ENCODE data around the gene NEUROD2.

Gene NEUROD2

DNA sequence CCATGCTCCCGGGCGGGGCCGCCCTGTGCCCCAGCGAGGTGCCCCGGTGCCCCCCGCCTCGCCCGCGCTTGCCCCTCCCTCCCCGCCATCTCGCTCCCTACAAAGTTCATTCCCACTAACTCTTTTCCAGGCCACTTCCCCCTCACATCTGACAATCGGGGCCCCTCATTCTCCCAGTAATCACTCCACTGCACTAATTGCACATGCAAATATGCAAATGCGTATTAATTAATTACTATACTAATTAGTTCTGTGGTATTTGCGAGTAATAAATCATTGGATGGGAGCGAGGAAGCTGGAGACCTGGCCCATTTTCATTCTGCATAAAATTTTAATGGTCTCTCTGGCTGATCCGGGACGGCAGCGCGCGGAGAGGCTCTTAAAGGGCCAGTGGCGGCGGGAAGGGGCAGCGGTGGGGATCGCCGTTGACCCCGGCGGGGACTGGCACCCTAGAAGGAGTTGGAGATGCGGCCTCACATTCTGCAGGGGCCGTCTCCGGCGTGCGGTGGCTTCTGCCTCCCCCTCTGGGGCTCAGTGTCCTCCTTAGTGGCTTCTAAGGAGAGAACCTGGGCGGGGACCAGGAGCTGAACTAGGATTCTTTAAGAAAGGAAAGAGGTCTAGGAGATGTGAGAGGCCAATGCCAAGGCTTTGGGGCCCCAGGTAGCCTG, 10.7 kb upstream of the NEUROD2 start:
- DNase-seq, result peak; percentile 73

DNA sequence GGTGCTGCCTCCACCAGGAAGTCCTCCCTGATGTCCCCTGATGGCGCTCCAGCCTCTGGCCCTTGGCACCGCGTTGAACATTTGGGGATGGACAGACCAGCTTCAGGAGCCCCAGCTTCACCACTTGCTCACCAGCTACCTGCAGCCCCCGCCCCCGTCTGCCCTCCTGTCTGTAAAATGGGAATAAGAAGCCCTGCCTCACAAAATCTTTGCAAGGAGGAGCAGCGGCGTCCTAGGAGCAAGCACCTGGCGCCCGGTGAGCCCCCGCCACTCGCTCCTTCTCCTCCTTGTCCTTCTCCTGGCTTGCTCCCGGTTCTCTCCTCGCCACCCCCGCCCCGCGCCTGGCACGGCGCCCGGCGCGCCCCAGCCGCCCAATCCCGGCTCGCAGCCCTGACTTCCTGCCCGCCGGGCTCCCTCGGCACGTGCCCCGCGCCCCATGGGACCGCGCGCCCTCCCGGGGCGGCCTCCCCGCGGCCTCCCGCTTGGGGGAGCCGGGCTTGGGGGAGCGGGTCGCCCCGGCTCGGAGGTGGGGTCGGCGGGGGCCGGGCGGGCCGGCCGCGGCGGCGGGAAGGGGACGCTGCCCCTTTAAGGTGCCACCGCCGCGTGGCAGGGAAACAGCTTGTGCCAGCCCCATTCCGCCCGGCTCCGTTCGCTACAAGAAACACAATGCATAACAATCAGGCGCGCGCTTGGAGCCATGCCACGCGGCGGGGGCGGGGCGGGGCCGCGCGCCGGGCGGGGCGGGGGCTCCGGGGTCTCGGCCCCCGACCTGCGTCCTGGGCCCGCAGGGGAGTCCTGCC, 9.9 kb upstream of the NEUROD2 start:
- no peak for DNase-seq

DNA sequence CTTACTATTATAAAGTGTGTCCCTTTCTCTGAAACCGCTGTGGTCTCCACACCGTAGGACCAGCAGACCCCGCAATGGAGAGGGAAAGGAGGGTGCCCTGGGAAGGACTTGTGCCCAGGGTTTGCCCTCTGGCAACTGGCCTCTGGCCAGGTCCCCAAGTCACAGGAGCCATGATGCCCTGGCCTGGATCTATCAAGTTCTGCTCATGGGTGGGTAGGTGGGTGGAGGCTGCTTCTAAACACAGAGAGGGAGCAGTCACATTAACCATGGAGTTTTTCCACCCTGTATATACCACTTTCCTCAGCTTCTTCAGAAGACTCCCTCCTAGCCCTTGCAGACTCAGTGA, 9.4 kb upstream of the NEUROD2 start:
- no peak for DNase-seq

DNA sequence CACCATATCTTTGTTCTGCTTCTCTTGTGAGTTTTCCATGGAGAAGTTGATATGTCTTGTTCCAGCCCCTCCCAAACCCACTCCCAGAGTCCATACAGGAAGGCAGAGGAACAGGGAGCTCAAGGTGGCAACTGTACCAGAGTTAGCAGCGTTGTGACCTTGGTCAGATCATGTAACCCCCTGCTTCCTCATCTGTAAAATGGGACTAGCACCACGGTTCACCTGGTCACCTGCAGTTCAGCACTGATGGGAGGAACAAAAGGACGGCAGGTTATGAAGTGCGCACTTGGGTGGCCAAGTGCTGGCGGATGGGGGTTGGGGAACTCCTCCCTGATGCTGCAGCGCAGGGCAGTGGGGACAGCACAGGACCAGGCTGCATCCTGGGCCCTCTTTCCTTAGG, 7.7 kb upstream of the NEUROD2 start:
- DNase-seq, result no peak

DNA sequence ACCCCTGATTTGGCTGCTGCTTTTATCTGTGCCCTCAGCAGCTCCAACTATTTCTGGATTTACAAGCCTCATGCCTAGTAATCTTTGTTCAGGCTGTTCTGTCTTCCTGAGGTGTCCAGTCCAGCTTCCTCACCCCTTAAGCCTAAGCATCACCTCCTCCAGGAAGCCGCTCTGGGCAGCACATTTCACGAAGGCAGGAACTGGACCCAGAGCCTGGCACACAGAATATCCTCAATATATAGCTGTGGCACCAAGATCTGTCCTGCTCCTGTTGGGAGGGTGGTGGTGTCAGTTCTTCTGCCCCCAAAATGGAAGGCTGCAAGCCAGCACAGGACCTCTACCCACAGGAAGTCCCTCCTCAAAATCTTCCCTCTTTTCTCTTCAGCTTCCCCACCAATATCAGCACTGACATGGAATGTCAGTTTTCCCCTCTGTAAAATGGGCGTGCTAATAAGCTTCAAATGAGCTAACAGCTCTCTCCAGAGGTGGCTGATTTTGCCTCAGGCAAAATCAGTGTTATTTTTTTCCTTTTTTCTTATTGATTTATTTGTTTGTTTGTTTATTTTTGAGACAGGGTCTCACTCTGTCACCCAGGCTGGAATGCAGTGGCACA, 6.9 kb upstream of the NEUROD2 start:
- DNase-seq, result no peak

DNA sequence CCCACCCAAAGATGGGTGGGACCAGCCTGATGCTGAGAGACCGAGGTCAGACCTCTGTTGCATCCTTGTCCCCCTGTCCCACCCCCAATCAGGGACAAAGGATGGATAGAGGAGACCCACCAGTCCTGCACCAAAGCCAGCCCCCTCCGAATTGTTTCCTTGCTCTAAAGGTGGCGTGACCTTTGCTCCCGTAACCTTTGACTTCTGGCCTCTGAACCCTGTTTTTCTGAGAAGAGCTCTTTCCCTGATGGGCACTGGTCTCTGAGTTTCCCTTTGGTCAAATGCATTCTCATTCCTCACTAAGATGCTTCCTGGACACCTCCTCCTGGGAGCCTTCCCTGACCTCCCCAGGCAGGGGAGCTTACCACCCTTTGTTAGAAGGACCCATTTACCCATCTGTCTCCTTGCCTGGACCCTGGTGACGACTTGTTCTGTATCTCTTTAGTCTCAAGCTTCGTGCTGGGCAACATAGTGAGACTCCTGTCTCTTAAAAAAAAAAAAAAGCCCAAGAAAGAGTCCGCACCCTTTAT, 5.3 kb upstream of the NEUROD2 start:
- no peak for DNase-seq

DNA sequence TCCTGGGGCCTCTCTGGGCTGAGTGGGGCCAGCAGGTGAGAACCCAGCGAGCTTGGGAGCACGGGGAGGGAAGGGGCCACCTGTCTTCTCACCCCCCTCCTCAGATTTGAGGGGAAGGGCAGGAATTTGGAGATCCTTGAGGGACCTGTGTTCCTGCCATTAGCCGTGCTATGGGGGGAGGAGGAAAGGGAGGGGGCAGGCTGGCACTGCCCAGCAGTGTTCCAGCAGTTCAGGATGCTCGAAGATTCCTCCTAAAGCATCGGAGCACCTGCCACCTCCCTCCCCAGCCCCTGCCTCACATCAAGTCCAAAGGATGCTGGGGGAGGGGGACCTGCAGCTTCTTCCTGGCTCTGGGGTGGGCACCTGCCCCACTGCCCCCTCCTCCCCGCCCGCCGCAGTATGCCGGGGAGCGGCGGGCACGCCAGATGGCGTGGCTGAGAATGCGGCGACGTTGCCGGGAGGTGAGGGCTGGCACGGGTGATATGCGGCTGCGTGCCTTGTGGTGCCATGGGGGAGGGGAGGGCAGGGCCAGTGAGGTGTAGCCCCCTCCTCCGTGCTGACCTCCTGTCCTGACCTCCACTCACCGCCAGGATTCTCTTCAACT, 4.7 kb upstream of the NEUROD2 start:
- no peak for DNase-seq

DNA sequence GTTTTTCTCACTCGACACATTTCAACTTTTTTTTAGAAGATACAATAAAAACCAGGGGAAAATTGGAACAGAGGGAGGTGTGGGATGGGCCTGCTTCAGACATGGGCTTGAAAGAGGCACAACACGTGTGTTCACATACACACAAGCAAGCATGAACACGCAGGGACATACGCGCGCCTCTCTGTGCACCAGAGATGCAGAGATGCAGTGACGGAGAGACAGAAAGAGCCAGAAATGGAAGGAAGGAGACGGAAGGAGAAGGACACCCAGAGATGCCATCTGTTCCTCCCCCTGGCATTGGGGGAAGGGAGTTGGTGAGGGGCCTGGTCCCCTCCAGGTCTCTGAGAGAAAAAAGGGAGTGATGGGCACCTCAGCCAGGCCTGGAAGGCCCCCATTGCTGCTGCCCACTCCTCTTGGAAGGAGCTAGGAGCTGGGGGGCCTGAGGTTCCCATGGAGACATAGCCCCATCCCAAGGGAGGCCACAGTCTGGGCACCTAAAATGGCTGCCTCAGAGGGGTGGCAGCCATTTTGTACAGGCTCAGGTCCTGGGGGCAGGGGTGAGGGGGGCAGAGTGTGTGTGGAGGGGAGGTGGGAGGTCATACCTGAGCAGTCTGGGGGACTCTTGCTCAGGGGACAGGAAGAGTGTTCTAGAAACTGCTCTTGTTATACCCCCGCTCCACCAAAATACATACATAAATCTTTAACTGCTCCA, 3.8 kb upstream of the NEUROD2 start:
- DNase-seq, result no peak

DNA sequence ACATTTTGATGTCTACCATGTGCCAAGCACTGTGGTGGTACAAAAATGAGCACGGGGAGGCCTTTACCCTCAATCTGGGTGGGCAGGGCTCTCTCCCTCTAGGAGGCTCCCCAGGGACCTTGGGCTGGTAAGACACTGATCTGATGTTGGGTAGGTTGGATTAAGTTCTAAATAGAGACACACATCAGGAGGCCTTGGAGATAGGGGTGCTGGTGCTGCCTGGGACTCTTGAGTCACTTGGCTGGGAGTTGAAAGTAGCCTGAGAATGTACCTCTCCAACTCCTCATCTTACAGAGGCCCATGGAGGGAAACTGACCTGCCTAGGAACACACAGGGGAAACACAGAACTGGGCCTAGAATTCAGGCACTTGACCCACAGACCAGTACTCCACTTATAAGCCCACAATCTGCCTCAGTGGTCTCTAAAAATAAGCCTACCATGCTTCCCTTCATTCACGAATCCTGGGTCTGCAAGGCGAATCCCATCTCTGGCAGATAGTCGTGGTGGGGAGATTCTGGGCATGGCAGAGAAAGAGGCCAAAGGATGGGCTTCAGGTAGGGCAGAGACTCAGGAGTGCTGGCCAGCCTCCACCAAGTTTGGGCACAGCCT, 1.8 kb upstream of the NEUROD2 start:
- DNase-seq, result no peak

DNA sequence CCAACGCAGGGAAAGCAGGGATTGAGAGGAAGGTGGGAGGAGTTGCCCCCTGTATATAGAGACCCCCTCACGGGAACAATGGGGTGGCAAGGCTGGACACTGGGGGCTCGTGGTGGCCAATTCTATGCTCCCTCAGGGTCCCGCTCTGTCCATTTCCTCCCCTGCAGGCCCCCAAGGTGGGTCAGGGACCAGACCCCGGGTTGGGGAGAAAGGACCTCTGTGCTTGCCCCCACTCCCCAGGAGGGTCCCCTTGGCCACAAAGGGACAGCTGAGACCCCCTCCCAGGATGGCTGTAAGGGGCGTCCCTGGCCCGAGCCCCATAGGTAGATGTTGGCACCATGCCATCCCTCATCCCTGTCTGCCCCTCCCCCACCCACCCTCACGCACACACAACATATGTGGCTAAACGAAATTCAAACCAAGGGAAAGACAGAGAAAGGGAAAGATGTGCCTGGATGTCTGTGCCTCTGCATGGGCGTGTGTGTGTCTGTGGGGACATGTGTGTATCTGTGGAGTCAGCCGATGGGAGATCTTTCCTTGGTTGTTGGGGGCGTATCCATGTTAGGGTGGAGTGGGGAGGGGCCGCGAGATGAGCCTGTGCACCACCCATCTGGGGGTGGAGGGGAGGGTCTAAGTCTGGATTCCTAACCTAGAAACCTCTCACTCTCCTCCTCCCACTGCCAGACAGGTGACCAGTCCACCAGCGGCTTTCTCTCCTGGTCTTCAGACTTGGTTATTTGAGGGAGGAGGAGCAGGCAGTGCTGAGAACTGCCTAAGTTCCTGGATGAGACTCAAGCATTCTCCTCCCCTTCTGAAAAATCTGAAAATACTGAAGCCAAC, 642 bp upstream of the NEUROD2 start:
- DNase-seq, result no peak

DNA sequence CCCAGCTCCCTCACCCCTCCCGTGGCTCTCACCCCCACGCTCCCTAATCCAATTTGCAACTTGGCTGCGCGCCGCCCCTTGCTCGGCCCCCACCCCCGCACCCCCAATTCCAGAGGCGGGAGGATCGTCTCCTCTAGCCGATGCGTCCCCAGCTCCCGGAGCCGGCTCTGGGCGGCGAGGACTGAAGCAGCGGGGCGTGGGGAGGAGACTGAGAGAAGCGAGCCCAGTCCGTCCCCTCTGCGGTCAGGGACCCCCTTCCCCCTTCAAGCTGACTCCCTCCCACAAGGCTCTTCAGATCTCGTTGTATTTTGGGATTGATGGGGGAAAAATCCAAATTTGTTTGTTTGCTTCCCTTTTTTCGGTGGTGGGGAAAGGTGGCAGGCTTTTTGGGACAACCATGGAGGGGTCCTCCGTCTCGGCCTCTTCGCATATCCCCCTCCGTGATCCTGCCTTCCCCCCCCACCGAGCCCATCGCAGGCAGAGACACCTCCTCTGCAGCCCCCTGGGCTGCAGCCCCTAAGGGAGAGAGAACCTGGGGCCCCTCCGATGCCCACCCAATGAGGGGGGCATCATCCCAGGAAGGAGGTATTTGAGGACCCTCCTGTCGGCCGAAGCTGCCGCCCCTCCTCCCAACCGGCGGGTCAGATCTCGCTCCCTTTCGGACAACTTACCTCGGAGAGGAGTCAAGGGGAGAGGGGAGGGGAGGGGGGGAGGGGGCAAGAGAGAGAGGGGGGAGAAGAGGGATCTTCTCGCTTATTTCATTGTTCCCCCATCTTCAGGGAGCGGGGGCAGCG, 466 bp downstream of the NEUROD2 start:
- DNase-seq, result no peak

DNA sequence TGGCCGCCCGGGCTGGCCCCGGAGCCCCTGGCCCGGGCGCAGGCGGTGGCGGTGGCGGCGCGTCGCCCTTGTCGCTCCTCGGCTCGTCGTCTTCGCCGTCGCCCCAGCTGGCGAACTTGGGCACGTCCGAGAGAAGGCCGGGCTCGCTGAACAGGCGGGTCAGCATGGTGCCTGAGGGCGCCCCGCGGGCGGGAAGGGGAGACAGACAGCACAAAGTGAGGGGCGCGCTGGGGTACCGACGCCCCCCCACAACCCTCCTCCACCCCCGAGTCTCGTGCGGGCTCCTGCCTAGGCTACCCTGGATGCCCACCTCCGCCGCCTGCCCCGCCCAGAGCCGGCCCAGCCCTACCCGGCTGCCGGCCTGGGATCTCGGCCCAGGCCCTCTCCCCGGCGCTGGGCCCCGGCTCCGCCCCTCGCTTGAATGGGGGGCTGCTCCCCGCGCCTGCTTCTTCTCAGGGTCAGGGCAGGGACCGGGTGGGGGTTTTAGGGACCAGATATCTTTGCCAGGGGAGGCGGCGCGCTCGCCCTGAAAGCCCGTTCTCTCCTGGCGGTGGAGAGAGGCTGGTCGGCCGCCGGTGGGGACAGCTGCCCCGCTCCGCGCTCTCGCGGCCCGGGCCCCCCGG, 1.2 kb downstream of the NEUROD2 start:
- DNase-seq, result no peak

DNA sequence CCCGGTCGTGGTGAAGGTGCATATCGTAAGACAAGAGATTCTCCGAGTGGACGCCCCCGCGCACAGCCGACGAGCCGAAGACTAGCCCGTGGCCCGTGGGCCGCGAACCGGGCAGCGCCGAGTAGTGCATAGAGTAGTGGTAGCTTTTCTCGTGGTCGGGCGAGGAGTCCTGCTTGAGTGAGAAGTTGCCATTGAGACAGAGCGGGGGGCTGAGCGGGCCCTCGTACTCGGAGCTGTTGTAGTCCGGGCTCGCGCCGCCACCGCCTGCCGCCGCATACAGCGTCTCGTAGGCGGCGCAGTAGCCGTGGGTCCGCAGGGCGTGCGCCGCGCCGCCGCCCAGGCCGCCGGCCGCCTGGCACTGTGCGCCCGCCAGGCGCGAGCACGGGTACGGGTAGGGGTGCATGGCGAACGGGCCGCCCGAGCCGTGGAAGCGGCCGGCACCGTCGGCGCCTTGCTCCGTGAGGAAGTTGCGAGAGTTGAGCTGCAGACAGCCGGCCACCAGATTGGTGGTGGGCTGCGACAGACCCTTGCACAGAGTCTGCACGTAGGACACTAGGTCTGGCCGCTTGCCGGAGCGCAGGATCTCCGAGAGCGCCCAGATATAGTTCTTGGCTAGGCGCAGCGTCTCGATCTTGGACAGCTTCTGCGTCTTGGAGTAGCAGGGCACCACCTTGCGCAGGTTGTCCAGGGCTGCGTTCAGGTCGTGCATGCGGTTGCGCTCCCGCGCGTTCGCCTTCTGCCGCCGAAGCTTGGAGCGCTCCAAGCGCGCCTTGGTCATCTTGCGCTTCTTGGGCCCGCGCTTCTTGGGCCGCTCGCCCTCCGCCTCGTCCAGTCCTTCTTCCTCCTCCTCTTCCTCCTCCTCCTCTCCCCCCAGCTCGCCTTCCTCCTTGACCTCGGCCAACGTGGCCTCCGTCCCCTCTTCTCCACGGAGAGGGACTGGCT, 2.0 kb downstream of the NEUROD2 start:
- DNase-seq, result peak; percentile 73

DNA sequence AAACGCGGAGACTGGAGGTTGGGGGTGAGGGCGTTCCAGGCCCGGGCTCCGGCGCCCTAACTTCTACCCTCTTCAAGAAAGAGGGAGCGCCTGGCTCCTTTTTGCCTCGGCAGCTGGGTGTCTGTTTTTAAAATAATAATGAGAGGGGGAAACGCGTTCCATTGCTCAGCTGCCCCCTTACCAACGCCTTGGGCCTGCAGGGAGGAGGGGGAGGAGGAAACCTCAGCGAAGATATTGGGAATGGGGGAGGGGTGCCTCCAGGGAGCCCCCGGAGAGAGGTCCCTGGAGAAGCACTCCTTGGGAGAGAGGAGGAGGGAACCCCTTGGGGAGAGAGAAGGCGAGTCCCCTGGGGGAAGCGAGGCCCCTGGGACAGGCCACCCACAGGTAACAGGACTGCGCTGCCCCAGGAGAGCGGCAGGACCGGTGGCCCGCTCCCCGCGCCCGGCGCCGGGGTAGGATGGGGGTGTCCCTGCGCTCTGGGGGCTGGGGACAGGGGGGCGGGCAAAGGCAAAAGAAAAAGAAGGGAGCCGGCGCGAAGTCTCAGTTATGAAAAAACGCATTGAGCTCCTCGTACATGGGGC, 2.7 kb downstream of the NEUROD2 start:
- no peak for DNase-seq

DNA sequence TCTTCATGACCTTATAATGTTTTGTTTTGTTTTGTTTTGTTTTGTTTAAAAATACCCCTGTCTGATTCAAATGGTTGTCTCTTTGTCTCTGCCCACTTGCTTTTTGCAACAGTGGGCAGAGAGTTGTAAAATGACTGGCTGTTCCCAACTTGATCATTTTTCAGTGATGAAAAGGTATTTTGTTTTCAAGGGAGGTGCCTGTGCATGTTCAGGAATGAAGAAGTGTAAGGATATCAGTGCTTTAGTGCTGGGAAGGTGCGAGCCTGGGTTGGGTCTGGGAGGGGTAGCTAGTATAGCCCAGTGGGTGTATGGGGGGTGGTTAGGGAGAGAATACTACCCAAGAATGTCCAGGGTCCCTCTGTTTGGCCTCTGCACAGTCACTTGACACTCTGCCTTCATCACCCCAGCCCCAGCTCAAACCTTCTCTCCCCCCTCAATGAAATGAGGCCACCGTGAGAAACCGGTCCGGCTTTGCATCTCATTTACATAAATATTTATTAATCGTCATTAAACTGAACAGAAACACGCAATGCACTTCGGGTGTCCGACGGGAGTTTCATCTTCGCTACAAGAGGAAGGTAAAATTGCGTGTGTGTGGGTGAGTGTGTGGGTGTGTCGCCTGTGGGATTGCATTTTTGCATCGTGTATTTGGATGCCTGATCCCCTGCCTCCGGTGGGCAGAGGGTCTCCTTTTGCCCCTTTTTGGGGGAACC, 4.3 kb downstream of the NEUROD2 start:
- DNase-seq, result no peak

DNA sequence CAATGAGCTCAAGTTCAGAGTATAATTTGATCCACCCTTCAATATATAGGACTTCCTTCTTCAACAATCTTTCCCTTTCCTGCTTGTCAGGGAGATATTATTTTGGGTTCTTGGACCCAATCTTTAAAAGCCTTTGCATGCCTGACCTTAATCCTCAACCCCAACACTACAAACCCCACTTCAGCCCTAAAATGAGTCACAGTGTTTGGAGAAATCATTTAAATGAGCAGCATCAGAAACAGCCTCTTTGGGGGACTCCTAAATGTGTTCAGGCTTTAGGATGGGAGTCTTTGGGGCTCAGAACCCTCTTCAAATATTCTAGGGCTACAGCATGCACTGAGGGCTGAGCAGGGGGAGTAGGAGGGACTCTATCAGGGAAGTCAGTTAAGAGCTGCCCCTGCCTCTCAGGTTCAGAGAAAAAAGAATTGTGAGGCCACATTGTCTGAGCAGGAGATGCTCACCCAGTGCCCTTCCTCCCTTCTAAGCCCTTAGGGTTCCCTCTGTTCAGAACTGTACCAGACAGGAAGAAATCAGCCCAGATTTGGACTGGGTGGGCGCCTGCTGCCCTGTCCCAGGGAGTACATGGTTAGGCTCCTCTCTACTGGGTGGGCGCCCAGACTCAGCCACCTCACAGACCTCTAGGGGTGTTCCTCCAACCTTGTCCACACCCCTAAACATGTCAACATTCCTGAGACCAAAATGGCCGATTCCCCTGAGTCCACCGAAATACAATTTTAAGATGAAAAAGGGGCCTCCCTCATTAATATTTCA, 5.0 kb downstream of the NEUROD2 start:
- peak; percentile 11 for DNase-seq

Measured in retina (tissue), 1 donor.